SK-N-SH (cell line): Measurements from ENCODE around the gene FOXP2. TPM values are rescaled to one million over a fixed set of nuclear protein-coding genes. Genes with fewer than 3 reads are reported as not detected.

Experiments used
- CTCF ChIA-PET: fragments of 300-600, 350-600 bp; formaldehyde crosslinking; extraction: SDS; loops from one replicate; lab custom pipeline; 2021; lab: Yijun Ruan, JAX
- POLR2A ChIA-PET: fragments of 350-600 bp; sonication (Branson Sonifier 250); formaldehyde crosslinking; extraction: SDS; loops from one replicate; lab custom pipeline; 2020; ENCODE audit warnings: antibody characterized with exemption, inconsistent platforms; lab: Yijun Ruan, JAX
- DNase-seq: peaks from one replicate; pipeline ENCODE4 v3.0.0; 2012
- H2AFZ ChIP-seq: fragments of 200-600 bp; sonication (generic); 2 replicates; pipeline ENCODE4 v1.8.1; 2016; ENCODE audit warnings: antibody characterized with exemption, mild to moderate bottlenecking, low read depth
- H3F3A ChIP-seq: fragments of 200-600 bp; sonication (generic); replicated peaks from 2 replicates; pipeline ENCODE3; 2016; ENCODE audit warnings: antibody characterized with exemption, mild to moderate bottlenecking; ENCODE audit not compliant: insufficient read depth
- H3K27ac ChIP-seq, 2 experiments: fragments of 200-500 bp in 1 of 2; fragments of 200-600 bp in 1 of 2; sonication (Bioruptor generic) in 1 of 2; sonication (generic), shearing (Covaris generic) in 1 of 2; 2 replicates each; pipeline versions ENCODE4 v1.5.1 to v1.6.1; 2014 to 2016; ENCODE audit warnings: low read depth in 2 of 2, inconsistent platforms in 1 of 2, low read length in 1 of 2, mild to moderate bottlenecking in 1 of 2, mixed read lengths in 1 of 2
- H3K27me3 ChIP-seq: fragments of 200-600 bp; sonication (generic), shearing (Covaris generic); 2 replicates; pipeline ENCODE4 v1.6.1; 2016; ENCODE audit warnings: mixed run types; ENCODE audit not compliant: insufficient read depth
- H3K36me3 ChIP-seq, 2 experiments: fragments of 200-500 bp in 1 of 2; fragments of 200-600 bp in 1 of 2; sonication (Bioruptor generic) in 1 of 2; sonication (generic) in 1 of 2; replicated peaks in 1 of 2; 2 replicates each; pipeline versions ENCODE3 to v1.5.1; 2014 to 2016; ENCODE audit warnings: low read length in 1 of 2, mild to moderate bottlenecking in 1 of 2; ENCODE audit not compliant: insufficient read depth in 2 of 2, control insufficient read depth in 1 of 2
- H3K4me1 ChIP-seq, 2 experiments: fragments of 200-500 bp in 1 of 2; fragments of 200-600 bp in 1 of 2; sonication (Bioruptor generic) in 1 of 2; sonication (generic), shearing (Covaris generic) in 1 of 2; 2 replicates each; pipeline versions ENCODE4 v1.5.1 to v1.6.1; 2014 to 2016; ENCODE audit warnings: low read depth in 1 of 2, low read length in 1 of 2, mixed run types in 1 of 2; ENCODE audit not compliant: insufficient read depth in 2 of 2, control insufficient read depth in 1 of 2
- H3K4me2 ChIP-seq: fragments of 200-600 bp; sonication (generic), shearing (Covaris generic); 2 replicates; pipeline ENCODE4 v1.6.1; 2017; ENCODE audit warnings: mixed run types
- H3K4me3 ChIP-seq, 2 experiments: fragments of 200-500 bp in 1 of 2; fragments of 200-600 bp in 1 of 2; sonication (Bioruptor generic) in 1 of 2; sonication (generic), shearing (Covaris generic) in 1 of 2; 2 replicates each; pipeline versions ENCODE4 v1.5.1 to v1.8.1; 2014 to 2016; ENCODE audit warnings: low read depth in 2 of 2, inconsistent platforms in 1 of 2, low read length in 1 of 2, mild to moderate bottlenecking in 1 of 2, mixed read lengths in 1 of 2, moderate library complexity in 1 of 2
- H3K79me2 ChIP-seq: fragments of 200-600 bp; sonication (generic); 2 replicates; pipeline ENCODE4 v1.8.1; 2017; ENCODE audit warnings: mild to moderate bottlenecking; ENCODE audit not compliant: insufficient read depth
- H3K9ac ChIP-seq: fragments of 200-600 bp; sonication (generic); 2 replicates; pipeline ENCODE4 v1.6.1; 2017; ENCODE audit warnings: mixed run types
- H3K9me2 ChIP-seq: fragments of 200-600 bp; sonication (generic); 2 replicates; pipeline ENCODE4 v1.6.1; 2017; ENCODE audit warnings: mixed run types
- H3K9me3 ChIP-seq: fragments of 200-600 bp; sonication (generic); 2 replicates; pipeline ENCODE4 v1.6.1; 2017; ENCODE audit warnings: mixed run types, mild to moderate bottlenecking, moderate library complexity
- H4K20me1 ChIP-seq: fragments of 200-600 bp; sonication (generic); 2 replicates; pipeline ENCODE4 v1.6.1; 2017; ENCODE audit warnings: mild to moderate bottlenecking, mixed run types; ENCODE audit not compliant: insufficient read depth
- CHD2 ChIP-seq: fragments of 150-350 bp; IDR thresholded peaks from 2 replicates; pipeline ENCODE4 v1.6.1; 2018; ENCODE audit warnings: low read length; ENCODE audit not compliant: partially characterized antibody
- CTCF ChIP-seq: fragments of 200-600 bp; sonication (generic); IDR thresholded peaks from 2 replicates; pipeline ENCODE4 v1.6.1; 2017; ENCODE audit warnings: antibody characterized with exemption, mild to moderate bottlenecking, moderate library complexity
- EP300 ChIP-seq, 2 experiments: IDR thresholded peaks; 2 replicates each; pipeline versions ENCODE4 v1.4.0 to v1.6.1; 2012; ENCODE audit warnings: borderline replicate concordance in 1 of 2, low read depth in 1 of 2, low read length in 1 of 2
- FOXJ3 ChIP-seq: sonication (generic); formaldehyde crosslinking; IDR thresholded peaks from 2 replicates; pipeline ENCODE4 v1.5.1; 2020; ENCODE audit warnings: mild to moderate bottlenecking, missing genetic modification reagents
- GABPA ChIP-seq: IDR thresholded peaks from 2 replicates; pipeline ENCODE4 v1.4.0; 2012; ENCODE audit warnings: low read depth, mild to moderate bottlenecking
- MXI1 ChIP-seq: IDR thresholded peaks from 2 replicates; pipeline ENCODE4 v1.6.1; 2012; ENCODE audit warnings: mild to moderate bottlenecking, low read depth, low read length, improper control_type of control experiment
- NFIC ChIP-seq: IDR thresholded peaks from 2 replicates; pipeline ENCODE4 v1.4.0; 2012; ENCODE audit warnings: borderline replicate concordance
- PBX3 ChIP-seq: IDR thresholded peaks from 2 replicates; pipeline ENCODE4; 2012
- RXRA ChIP-seq: IDR thresholded peaks from 2 replicates; pipeline ENCODE4 v1.4.0; 2012; ENCODE audit warnings: low read depth, mild to moderate bottlenecking, borderline replicate concordance
- USF1 ChIP-seq: IDR thresholded peaks from 2 replicates; pipeline ENCODE4 v1.4.0; 2012; ENCODE audit warnings: low read depth, borderline replicate concordance
- USF2 ChIP-seq: fragments of 150-350 bp; IDR thresholded peaks from 2 replicates; pipeline ENCODE4 v1.6.1; 2017; ENCODE audit warnings: antibody characterized with exemption, low read length, low read depth, borderline replicate concordance
- YY1 ChIP-seq: IDR thresholded peaks from 2 replicates; pipeline ENCODE4 v1.4.0; 2012; ENCODE audit warnings: low read depth, mild to moderate bottlenecking
- ZBTB33 ChIP-seq: IDR thresholded peaks from 2 replicates; pipeline ENCODE4 v1.4.0; 2012; ENCODE audit warnings: low read depth, borderline replicate concordance
- WGBS: methylation state at CpG from one replicate; pipeline ENCODE4 v1.1.6; 2017; ENCODE audit warnings: low lambda C conversion rate; 5-methylcytosine and 5-hydroxymethylcytosine counted together
- polyA plus RNA-seq, 3 experiments: library from polyadenylated mRNA; depleted of rRNA; stranded (reverse); fragments of >200 nt; gene quantifications; 2 replicates each; pipeline ENCODE4 v1.2.3, GENCODE V29; 2012

Gene FOXP2
- polyA plus RNA-seq, 1 of the 3 experiments (the other 2 are of a cell fraction): not detected

GRCh38 chr7:114548081-114548980 is 133.7 kb downstream of the FOXP2 start (continued):
- TF ChIP-seq PBX3 (no peak), USF2 (no peak)
- TF ChIP-seq, all 33 proteins: peak for 0

GRCh38 chr7:114554781-114555537 is 140.3 kb downstream of the FOXP2 start:
- no peaks in the 10 kb centered on the region for H3K9me3 ChIP-seq
- POLR2A ChIA-PET: no interaction called here
- no peaks in the 10 kb centered on the region for H3K36me3 ChIP-seq
- no peak overlapping the region for H3K4me2 ChIP-seq
- no peaks in the 10 kb centered on the region for H3K79me2 ChIP-seq
- no peaks in the 10 kb centered on the region for H3K27me3 ChIP-seq
- no peak overlapping the region for H3K9ac ChIP-seq
- H3K4me3 ChIP-seq: no peak overlapping the region
- H3K9me2 ChIP-seq: no peaks in the 10 kb centered on the region
- no peaks in the 10 kb centered on the region for H4K20me1 ChIP-seq
- H3K4me1 ChIP-seq: no peaks in the 10 kb centered on the region
- H3F3A ChIP-seq: no peaks in the 10 kb centered on the region
- CTCF ChIA-PET: interaction anchor here (1.2 kb wide), 1 partner anchor 9 kb away, joined by 3 read pairs; no protein-coding TSS in a partner anchor
- H2AFZ ChIP-seq: no peak overlapping the region
- WGBS: 9% methylated on average over 6 of the region's 6 CpGs
- TF ChIP-seq GABPA (no peak), YY1 (no peak), FOXJ3 (no peak), USF1 (no peak), EP300 (IDR thresholded peaks at IDR 0.05; ENCODE audit: borderline replicate concordance in 1 of 2, low read depth in 1 of 2, low read length in 1 of 2) (no peak), RXRA (no peak), MXI1 (no peak), USF2 (no peak), CTCF (no peak), CHD2 (no peak), NFIC (no peak), ZBTB33 (no peak)
- DNase-seq: no peak
- H3K27ac ChIP-seq: no peak overlapping the region
